GM19099 (cell line): ENCODE measurements around the gene CLNS1A.
A peak's percentile ranks its signal among the peaks of the same experiment; 100 is the strongest.

Experiments used
- POLR2A ChIP-seq: IDR thresholded peaks from 3 replicates; pipeline ENCODE4 v1.6.1; 2011; ENCODE audit warnings: low read depth; ENCODE audit not compliant: insufficient read length; ENCODE audit errors: extremely low read depth

The CLNS1A gene

GRCh38 chr11:77637345-77638165 lies at the start of gene CLNS1A:
CLNS1A (minus strand) TSS chr11:77637794; CDS start chr11:77637714, 80 bp downstream.
- peak; percentile 94 for TF ChIP-seq POLR2A

- TF ChIP-seq POLR2A: no peak
Measured at GRCh38 chr11:77687088-77687487, 49.5 kb upstream of the CLNS1A start.

GRCh38 chr11:77677138-77677537 lies 39.5 kb upstream of the CLNS1A start:
- no peak for TF ChIP-seq POLR2A

GRCh38 chr11:77672264-77672663 lies 34.7 kb upstream of the CLNS1A start:
- TF ChIP-seq POLR2A: no peak

GRCh38 chr11:77669848-77670511 lies 32.4 kb upstream of the CLNS1A start:
- TF ChIP-seq POLR2A: no peak

- TF ChIP-seq POLR2A: no peak
Measured at GRCh38 chr11:77668760-77669159, 31.2 kb upstream of the CLNS1A start.

- no peak for TF ChIP-seq POLR2A
Measured at GRCh38 chr11:77665240-77665965, 27.8 kb upstream of the CLNS1A start.

- TF ChIP-seq POLR2A: no peak
Measured at GRCh38 chr11:77661670-77662069, 24.1 kb upstream of the CLNS1A start.

GRCh38 chr11:77660947-77661346 lies 23.4 kb upstream of the CLNS1A start:
- no peak for TF ChIP-seq POLR2A

- no peak for TF ChIP-seq POLR2A
Measured at GRCh38 chr11:77658213-77659013, 20.8 kb upstream of the CLNS1A start.

GRCh38 chr11:77656362-77656761 lies 18.8 kb upstream of the CLNS1A start:
- TF ChIP-seq POLR2A: no peak

GRCh38 chr11:77654770-77655434 lies 17.3 kb upstream of the CLNS1A start:
- TF ChIP-seq POLR2A: no peak

- TF ChIP-seq POLR2A: no peak
Measured at GRCh38 chr11:77650123-77650522, 12.5 kb upstream of the CLNS1A start.

GRCh38 chr11:77647654-77648305 lies 10.2 kb upstream of the CLNS1A start:
- no peak for TF ChIP-seq POLR2A
